NCI-H1417 (cell line): ENCODE data around the gene GSC2.

ENCODE experiments used
- DNase-seq, 3 experiments: peaks; one replicate each; lab custom pipeline; 2025; lab: John Stamatoyannopoulos, UW

The GSC2 gene

GRCh38 chr22:19152942-19153883, 3.1 kb upstream of the GSC2 start:
- no peak for DNase-seq

DNA sequence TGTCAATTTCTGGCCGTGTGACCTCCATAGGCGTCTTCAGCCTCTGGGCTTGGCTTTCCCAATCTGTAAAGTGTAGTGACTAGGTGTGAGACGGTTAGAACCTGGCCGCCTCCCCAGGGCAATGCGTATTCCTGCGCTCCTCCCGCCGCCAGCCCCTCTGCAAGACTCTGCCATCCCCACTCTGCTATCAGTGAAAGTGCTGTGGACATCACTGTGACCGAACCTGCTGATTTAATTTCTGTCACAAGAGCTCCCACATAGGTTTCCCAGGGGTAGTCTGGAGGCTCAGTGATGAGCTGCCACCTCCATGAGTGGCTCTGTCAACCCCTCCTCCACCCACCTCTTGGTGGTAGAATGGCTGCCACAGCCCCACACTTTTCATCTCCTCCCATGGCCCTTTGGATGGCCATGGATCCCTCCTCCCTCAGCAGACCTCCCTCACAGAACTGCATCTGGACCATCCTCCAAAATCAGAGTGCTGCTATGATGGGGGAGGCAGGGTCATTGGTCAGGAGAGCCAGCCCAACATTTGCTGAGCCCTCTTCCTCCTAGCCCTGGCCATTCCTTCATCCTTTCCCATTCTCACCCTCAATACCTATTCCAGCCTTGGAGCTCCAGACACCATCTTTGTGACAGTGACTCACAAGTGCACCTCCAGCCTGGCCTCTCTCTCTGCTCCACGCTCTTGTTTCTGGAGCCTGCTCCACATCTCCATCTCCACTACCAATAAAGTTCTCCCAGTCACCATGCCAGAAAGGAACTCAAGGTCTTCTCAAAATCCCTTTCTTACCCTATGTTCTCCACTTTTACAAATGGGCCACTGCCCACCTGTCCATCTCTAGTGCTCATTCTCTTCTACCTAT, 1.5 kb upstream of the GSC2 start:
- DNase-seq: no peak

GRCh38 chr22:19150482-19151328, 613 bp upstream of the GSC2 start:
- DNase-seq: no peak

GRCh38 chr22:19149047-19149883, 827 bp downstream of the GSC2 start:
- peak in 2 of 3 experiments; percentile 23 to 26 for DNase-seq

- no peak for DNase-seq
Measured at GRCh38 chr22:19148417-19149046, 1.6 kb downstream of the GSC2 start.

DNA sequence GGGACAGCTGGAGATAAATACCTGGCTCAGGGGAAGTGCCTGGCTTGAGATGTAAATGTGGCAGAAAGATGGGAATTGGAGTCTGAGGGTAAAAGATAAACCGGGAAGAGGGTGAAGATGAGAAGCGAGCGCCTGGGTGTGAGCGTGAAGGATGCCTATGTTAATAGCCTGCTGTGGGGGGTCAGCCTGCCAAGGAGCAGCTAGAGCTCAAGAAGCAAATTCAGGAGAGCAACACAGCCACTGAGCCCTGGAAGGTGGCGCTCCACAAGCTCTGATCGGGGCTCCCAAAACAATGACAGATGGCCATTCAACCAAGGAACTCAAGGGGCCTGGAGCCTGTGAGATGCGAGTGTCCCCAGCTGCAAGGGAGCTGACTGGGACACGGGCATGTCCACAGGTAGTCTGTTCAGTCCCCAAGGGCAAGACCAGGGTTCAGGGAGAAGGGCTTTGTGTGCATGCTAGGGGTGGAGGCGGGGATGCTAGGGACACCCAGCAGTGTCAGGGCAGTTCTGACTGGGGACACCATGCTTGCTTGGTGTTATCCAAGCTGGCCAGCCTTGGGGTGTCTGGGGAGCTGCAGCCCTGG, 2.8 kb downstream of the GSC2 start:
- DNase-seq: no peak

DNA sequence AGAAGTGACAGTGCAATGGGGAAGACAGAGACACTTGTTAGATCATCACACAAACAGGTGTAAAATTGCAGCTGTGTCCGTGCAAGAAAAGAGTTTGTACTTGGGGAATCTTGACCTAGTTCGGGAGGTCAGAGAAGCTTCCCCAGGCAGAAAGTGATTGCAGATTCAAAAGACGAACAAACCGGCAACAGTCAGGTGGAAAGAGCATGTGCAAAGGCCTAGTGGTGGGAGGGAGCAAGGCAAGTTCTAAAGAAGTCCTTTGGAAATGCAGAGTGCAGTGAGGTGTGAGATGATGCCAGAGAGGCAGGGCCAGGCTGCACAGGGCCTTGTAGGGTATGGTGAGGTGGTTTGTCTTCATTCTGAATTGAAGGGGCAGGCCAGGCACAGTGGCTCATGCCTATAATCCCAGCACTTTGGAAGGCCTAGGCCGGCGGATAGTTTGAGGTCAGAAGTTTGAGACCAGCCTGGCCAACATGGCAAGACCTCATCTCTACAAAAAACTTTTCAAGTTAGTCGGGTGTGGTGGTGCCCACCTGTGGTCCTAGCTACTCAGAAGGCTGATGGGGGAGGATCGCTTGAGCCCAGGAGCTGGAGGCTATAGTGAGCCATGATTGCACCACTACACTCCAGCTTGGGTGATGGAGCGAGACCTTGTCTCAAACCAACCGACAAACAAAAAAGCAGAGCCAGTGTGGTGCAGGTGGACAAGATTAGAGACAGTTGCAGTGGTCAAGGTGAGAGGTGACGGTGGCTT, 3.7 kb downstream of the GSC2 start:
- DNase-seq: no peak

DNA sequence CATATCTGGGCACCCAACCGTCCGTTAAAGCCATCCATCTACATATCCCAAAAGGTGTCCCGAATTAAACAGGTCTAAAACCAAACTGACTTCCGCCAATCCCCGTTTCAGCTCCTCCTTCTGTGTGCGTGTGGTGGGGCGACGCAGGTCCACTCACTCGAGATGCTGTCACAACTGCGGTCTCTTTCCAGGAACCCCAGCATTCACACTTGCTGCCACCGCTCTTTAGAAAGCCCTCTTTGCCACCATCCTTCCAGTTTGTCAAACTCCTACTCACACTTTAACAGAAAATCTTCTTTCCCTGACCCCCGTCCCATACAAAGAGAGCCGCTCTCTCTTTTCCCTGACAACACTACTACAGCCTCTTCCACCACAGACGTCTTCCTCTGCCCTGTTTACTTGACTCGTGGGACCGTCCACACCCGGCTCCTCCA, 6.1 kb downstream of the GSC2 start:
- peak in 1 of 3 experiments; percentile 26 for DNase-seq

- no peak for DNase-seq
Measured at GRCh38 chr22:19143212-19143611, 6.9 kb downstream of the GSC2 start.

GRCh38 chr22:19142394-19142793, 7.7 kb downstream of the GSC2 start:
- no peak for DNase-seq

- no peak for DNase-seq
Measured at GRCh38 chr22:19139974-19140373, 10.1 kb downstream of the GSC2 start.

- DNase-seq: no peak
Measured at GRCh38 chr22:19139001-19139356, 11.1 kb downstream of the GSC2 start.

DNA sequence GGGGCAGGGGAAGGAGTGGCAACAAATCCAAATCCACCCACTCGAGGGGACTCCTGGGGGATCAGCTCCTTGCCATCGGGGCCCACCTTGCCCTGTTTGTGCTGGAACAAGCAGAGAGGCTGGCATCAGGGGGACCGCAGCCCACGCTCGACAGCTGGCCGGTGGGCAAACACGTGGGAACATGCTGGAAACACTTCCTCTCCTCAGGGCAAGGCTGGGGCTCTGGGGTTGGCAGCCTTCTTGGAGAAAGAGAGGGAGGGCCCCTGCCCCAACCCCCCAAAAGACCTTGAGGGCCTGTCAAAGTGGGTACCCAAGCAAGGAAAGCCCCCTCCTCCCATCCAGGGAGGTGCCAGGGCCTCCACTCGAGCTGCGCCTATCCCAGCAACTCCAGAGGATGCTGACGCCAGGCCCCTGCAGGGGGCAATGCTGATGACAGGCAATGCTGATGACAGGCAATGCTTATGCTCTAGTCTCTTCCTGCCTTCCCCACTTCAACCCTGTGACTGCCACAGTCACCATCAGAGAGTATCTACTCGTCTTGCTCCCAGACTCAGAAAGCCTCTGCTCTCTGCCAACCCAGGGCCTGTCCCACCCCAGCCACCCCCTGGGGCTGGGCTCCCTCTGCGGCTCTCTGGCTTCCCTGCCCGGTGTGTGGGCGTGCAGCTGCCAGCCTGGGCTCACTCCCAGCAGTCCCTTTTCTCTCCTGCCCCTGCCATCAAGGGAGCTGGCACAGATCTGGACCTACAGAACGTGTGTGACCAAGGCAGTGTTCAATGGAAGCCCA, 11.7 kb downstream of the GSC2 start:
- DNase-seq: no peak

GRCh38 chr22:19137384-19138216, 12.5 kb downstream of the GSC2 start:
- DNase-seq: no peak

DNA sequence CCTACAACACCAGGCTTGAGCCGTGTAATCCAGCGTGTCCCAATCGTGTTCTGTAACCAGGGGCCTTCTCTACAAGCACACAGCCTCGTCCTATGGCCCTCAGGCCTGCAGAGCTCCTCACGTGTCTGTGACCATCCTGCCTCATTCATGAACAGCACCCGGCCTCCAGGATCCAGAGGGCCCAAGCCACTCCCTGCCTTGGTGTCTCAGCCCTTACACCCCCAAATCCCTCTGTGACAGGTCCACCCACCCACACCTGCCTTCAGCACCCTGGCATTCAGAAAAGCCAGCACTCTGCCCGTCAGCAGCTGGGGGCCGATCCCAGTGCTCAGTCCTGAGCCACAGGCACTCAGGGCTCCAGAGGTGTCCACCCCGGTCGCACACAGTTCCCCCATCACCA, 13.2 kb downstream of the GSC2 start:
- no peak for DNase-seq

DNA sequence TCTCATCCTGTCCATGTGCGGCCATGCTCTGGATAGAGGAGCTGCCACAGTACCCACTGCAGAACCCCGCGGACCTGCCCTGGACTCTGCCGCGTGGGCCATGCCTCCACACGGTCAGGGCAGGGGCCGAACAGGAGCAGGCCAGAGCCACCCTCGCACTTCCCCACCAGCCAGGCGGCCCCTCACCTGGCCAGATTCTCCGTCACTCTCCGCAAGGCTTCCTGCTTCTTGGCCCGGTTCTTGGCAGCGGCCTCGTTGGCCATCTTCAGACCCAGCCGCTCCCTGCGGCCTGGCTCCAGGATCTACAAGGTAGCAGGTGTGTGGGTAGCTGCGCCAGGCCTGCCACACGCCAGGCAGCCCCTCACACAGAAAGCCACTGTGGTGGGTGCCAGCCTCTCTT, 15.2 kb downstream of the GSC2 start:
- DNase-seq: no peak

DNA sequence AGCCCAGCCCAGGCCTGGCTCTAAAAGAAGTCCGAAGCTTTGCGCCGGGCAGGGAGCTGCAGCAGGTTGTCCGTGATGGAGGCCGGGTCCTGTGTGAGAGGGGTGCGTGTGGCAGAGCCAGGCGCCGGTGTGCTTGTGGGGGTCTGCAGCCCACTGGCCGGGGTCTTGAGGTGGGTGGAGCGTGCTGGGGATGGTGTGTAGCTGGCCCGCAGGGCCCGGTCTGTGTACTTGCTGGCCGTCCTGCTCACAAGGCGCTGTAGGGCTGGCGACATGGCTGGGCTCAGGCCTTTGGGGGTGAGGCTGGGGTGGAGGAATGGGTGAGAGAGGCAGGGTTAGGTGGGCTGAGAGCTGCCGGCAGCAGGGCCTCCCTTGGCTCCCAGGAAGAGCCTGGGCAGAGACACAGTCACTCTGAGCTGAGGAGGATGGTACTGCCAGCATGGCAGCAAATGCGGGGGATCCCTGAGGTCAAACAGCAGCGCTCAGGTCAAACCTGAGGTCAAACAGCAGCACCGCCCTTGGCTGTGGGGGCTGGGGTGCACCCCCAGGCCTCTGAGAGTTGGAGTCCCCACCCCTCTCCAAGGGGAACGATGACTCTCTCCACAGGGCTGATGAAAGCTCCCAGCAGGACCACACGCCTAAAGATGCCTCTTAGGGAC, 15.8 kb downstream of the GSC2 start:
- no peak for DNase-seq
